Measurements from ENCODE around the gene SSTR5.
"Not testable (repeated sequence)": the region's sequence is repeated elsewhere in the genome, so short reads cannot be mapped to it uniquely, and the experiment has no call there.

The SSTR5 gene

GRCh38 chr16:1072526-1073261, at the start of gene SSTR5:
Gene SSTR5, plus strand, starts transcription at chr16:1072747. Its CDS starts 6,122 bp downstream, at chr16:1078869.
- DNase-seq (ENCODE audit: low spot score): no peak

- no peak for DNase-seq (ENCODE audit: low spot score)
These were observed 48.4 kb upstream of the SSTR5 start for GRCh38 chr16:1024138-1024537.

GRCh38 chr16:1025183-1025809, 47.3 kb upstream of the SSTR5 start:
- DNase-seq (ENCODE audit: low spot score): not testable (repeated sequence)

GRCh38 chr16:1026057-1026783, 46.3 kb upstream of the SSTR5 start:
- no peak for DNase-seq (ENCODE audit: low spot score)

GRCh38 chr16:1026784-1027500, 45.6 kb upstream of the SSTR5 start:
- DNase-seq (ENCODE audit: low spot score): no peak

- DNase-seq (ENCODE audit: low spot score): no peak
These were observed 45.1 kb upstream of the SSTR5 start for GRCh38 chr16:1027501-1027815.

GRCh38 chr16:1028056-1028455, 44.5 kb upstream of the SSTR5 start:
- no peak for DNase-seq (ENCODE audit: low spot score)

- DNase-seq (ENCODE audit: low spot score): no peak
These were observed 43.9 kb upstream of the SSTR5 start for GRCh38 chr16:1028524-1029258.

- DNase-seq (ENCODE audit: low spot score): no peak
These were observed 43.3 kb upstream of the SSTR5 start for GRCh38 chr16:1029259-1029545.

GRCh38 chr16:1030473-1030901, 42.1 kb upstream of the SSTR5 start:
- DNase-seq (ENCODE audit: low spot score): no peak

- no peak for DNase-seq (ENCODE audit: low spot score)
These were observed 40.9 kb upstream of the SSTR5 start for GRCh38 chr16:1031666-1032065.

- DNase-seq (ENCODE audit: low spot score): no peak
These were observed 39.9 kb upstream of the SSTR5 start for GRCh38 chr16:1032607-1033006.

- no peak for DNase-seq (ENCODE audit: low spot score)
These were observed 39.3 kb upstream of the SSTR5 start for GRCh38 chr16:1033128-1033679.

GRCh38 chr16:1034230-1035065, 38.1 kb upstream of the SSTR5 start:
- no peak for DNase-seq (ENCODE audit: low spot score)

- no peak for DNase-seq (ENCODE audit: low spot score)
These were observed 37.5 kb upstream of the SSTR5 start for GRCh38 chr16:1035066-1035415.

GRCh38 chr16:1036166-1036565, 36.4 kb upstream of the SSTR5 start:
- DNase-seq (ENCODE audit: low spot score): no peak

- no peak for DNase-seq (ENCODE audit: low spot score)
These were observed 35.7 kb upstream of the SSTR5 start for GRCh38 chr16:1036726-1037393.

GRCh38 chr16:1037394-1038257, 34.9 kb upstream of the SSTR5 start:
- no peak for DNase-seq (ENCODE audit: low spot score)

GRCh38 chr16:1038932-1039331, 33.6 kb upstream of the SSTR5 start:
- no peak for DNase-seq (ENCODE audit: low spot score)

Data from CD4-positive, alpha-beta T cell treated with Interleukin-15 for 4 hours (primary cell).